Measurements from ENCODE around the gene NUP93. TPM values are rescaled to one million over a fixed set of nuclear protein-coding genes. Genes with fewer than 3 reads are reported as not detected.

The NUP93 gene
- polyA plus RNA-seq, 2 of the 4 experiments (the other 2 are of a cell fraction), result 87.3 to 91.4 TPM

GRCh38 chr16:56891685-56892084 is 161.8 kb downstream of the NUP93 start:
- no peak overlapping the region for H3K27ac ChIP-seq
- ATAC-seq (0 out of 6 replicates have a peak, but pooled peaks of 1 of the 2 experiments have one; percentile 17), FAIRE-seq (no peak), DNase-seq (ENCODE audit: low read depth in 1 of 2, low spot score in 1 of 2) (no peak)
- H3K4me3 ChIP-seq, result no peak overlapping the region
- CTCF ChIA-PET, result interaction anchor here (2.4 kb wide), 1 partner anchor 24 kb away, joined by 6 read pairs; no protein-coding TSS in a partner anchor
- 71% methylated on average over 11 of the region's 11 CpGs for WGBS (ENCODE audit: missing lambda C conversion rate)
- H3K9me3 ChIP-seq, result no peaks in the 10 kb centered on the region
- no peaks in the 10 kb centered on the region for H3K4me1 ChIP-seq
- POLR2A ChIA-PET, result no interaction called here
- TF ChIP-seq SMC3 (IDR thresholded peaks at IDR 0.05) (no peak), CBX2 (IDR thresholded peaks at IDR 0.05; ENCODE audit: borderline replicate concordance, low read depth) (no peak), FOSB (CRISPR knock-in tag; IDR thresholded peaks at IDR 0.05) (no peak), BHLHE40 (IDR thresholded peaks at IDR 0.05; ENCODE audit: low read depth, low read length) (no peak), JUN (IDR thresholded peaks at IDR 0.05) (no peak), POLR2AphosphoS2 (conservative IDR thresholded peaks at IDR 0.05; ENCODE audit: low read length) (no peak), RARB (CRISPR knock-in tag; IDR thresholded peaks at IDR 0.05) (no peak), USF2 (IDR thresholded peaks at IDR 0.05) (no peak), HMGXB4 (CRISPR knock-in tag; IDR thresholded peaks at IDR 0.05; ENCODE audit: borderline replicate concordance) (no peak), GATA3 (IDR thresholded peaks at IDR 0.05; ENCODE audit: borderline replicate concordance) (no peak), EHMT2 (IDR thresholded peaks at IDR 0.05; ENCODE audit: low read depth) (no peak), ATOH8 (CRISPR knock-in tag; IDR thresholded peaks at IDR 0.05; ENCODE audit: low read depth) (no peak), E2F6 (IDR thresholded peaks at IDR 0.05; ENCODE audit: borderline replicate concordance, low read depth) (no peak), HOXB13 (CRISPR knock-in tag; IDR thresholded peaks at IDR 0.05; ENCODE audit: low read depth) (no peak), BCL3 (IDR thresholded peaks at IDR 0.05) (no peak), PBX3 (IDR thresholded peaks at IDR 0.05) (no peak)
- no peak overlapping the region for H3K4me2 ChIP-seq

GRCh38 chr16:56892705-56893104 is 162.8 kb downstream of the NUP93 start:
- FAIRE-seq, result no peak
- H3K9me3 ChIP-seq, result no peaks in the 10 kb centered on the region
- no peak overlapping the region for H3K4me3 ChIP-seq
- CTCF ChIA-PET, result interaction anchor here (2.4 kb wide), 1 partner anchor 25 kb away, joined by 6 read pairs; no protein-coding TSS in a partner anchor
- no peak overlapping the region for H3K27ac ChIP-seq
- no peak; a peak in 2 of 6 replicates for ATAC-seq
- POLR2A ChIA-PET, result no interaction called here
- no peaks in the 10 kb centered on the region for H3K4me1 ChIP-seq
- H3K4me2 ChIP-seq, result no peak overlapping the region
- TF ChIP-seq TP53 (CRISPR knock-in tag; IDR thresholded peaks at IDR 0.05) (no peak), KDM5A (IDR thresholded peaks at IDR 0.05) (no peak), FOXS1 (CRISPR knock-in tag; IDR thresholded peaks at IDR 0.05) (no peak), HOXA7 (CRISPR knock-in tag; IDR thresholded peaks at IDR 0.05) (no peak), NFE2L2 (conservative IDR thresholded peaks at IDR 0.05; ENCODE audit: low read length) (no peak), KDM1A (IDR thresholded peaks at IDR 0.05; ENCODE audit: low read depth) (no peak), GATA3 (IDR thresholded peaks at IDR 0.05; ENCODE audit: borderline replicate concordance) (no peak), RAD21 (conservative IDR thresholded peaks at IDR 0.05 in 1 of 2, IDR thresholded peaks at IDR 0.05 in 1 of 2) (no peak), FOSL2 (IDR thresholded peaks at IDR 0.05) (no peak), FOSL2 (CRISPR knock-in tag; IDR thresholded peaks at IDR 0.05) (no peak), HMGXB4 (CRISPR knock-in tag; IDR thresholded peaks at IDR 0.05; ENCODE audit: borderline replicate concordance) (no peak), PHF8 (IDR thresholded peaks at IDR 0.05; ENCODE audit: borderline replicate concordance, low read depth) (no peak), POLR2A (IDR thresholded peaks at IDR 0.05; ENCODE audit: low read length) (no peak), CBX2 (IDR thresholded peaks at IDR 0.05; ENCODE audit: borderline replicate concordance, low read depth) (no peak), MAX (IDR thresholded peaks at IDR 0.05) (no peak), EHF (CRISPR knock-in tag; IDR thresholded peaks at IDR 0.05) (no peak), JUN (IDR thresholded peaks at IDR 0.05) (no peak), CHD2 (IDR thresholded peaks at IDR 0.05; ENCODE audit: low read length, partially characterized antibody) (no peak)
- DNase-seq (ENCODE audit: low read depth in 1 of 2, low spot score in 1 of 2), result no peak
- WGBS (ENCODE audit: missing lambda C conversion rate), result 61% methylated on average over 10 of the region's 14 CpGs
